Loucy (cell line): ENCODE data around the gene SMIM5.

Experiments
- H2AFZ ChIP-seq: fragments of 200-600 bp; sonication (generic); 2 replicates; pipeline ENCODE4 v1.6.0; 2016; ENCODE audit warnings: antibody characterized with exemption, mild to moderate bottlenecking, low read length, moderate library complexity
- H3F3A ChIP-seq: fragments of 200-600 bp; 2 replicates; pipeline ENCODE4 v1.6.0; 2016; ENCODE audit warnings: antibody characterized with exemption, low read depth, mild to moderate bottlenecking
- H3K27me3 ChIP-seq: fragments of 200-600 bp; sonication (generic); 2 replicates; pipeline ENCODE4 v1.6.1; 2014; ENCODE audit warnings: low read length, mild to moderate bottlenecking; ENCODE audit not compliant: insufficient read depth, poor library complexity, severe bottlenecking
- H3K36me3 ChIP-seq: fragments of 200-600 bp; sonication (generic); 2 replicates; pipeline ENCODE4 v1.6.1; 2016; ENCODE audit warnings: low read length; ENCODE audit not compliant: insufficient read depth
- H3K4me1 ChIP-seq: fragments of 200-600 bp; sonication (generic); 2 replicates; pipeline ENCODE4 v1.5.1; 2014; ENCODE audit warnings: low read length, mild to moderate bottlenecking; ENCODE audit not compliant: insufficient read depth, poor library complexity, severe bottlenecking
- H3K4me2 ChIP-seq: fragments of 200-600 bp; sonication (generic); 2 replicates; pipeline ENCODE4 v1.6.0; 2014; ENCODE audit warnings: antibody characterized with exemption, low read length, low read depth, mild to moderate bottlenecking; ENCODE audit not compliant: poor library complexity, severe bottlenecking
- H3K4me3 ChIP-seq: fragments of 200-600 bp; sonication (generic); 2 replicates; pipeline ENCODE4 v1.5.1; 2014; ENCODE audit warnings: low read length, mild to moderate bottlenecking, mixed read lengths; ENCODE audit not compliant: poor library complexity, severe bottlenecking
- H3K79me2 ChIP-seq: fragments of 200-600 bp; sonication (generic); 2 replicates; pipeline ENCODE4 v1.6.1; 2014; ENCODE audit warnings: low read length; ENCODE audit not compliant: insufficient read depth
- H3K9ac ChIP-seq: fragments of 200-600 bp; sonication (generic); 2 replicates; pipeline ENCODE4 v1.6.0; 2014; ENCODE audit warnings: mild to moderate bottlenecking, low read depth, low read length, moderate library complexity; ENCODE audit not compliant: poor library complexity, severe bottlenecking
- H3K9me2 ChIP-seq: fragments of 200-600 bp; sonication (generic); replicated peaks from 2 replicates; pipeline ENCODE4 v1.6.1; 2016; ENCODE audit warnings: low read depth, low read length, mixed read lengths
- H3K9me3 ChIP-seq: fragments of 200-600 bp; sonication (generic); 2 replicates; pipeline ENCODE4 v1.6.1; 2014; ENCODE audit warnings: mild to moderate bottlenecking, antibody characterized with exemption, low read length, low read depth; ENCODE audit not compliant: insufficient read depth
- H4K20me1 ChIP-seq: fragments of 200-600 bp; sonication (generic); 2 replicates; pipeline ENCODE4 v1.6.0; 2014; ENCODE audit warnings: antibody characterized with exemption, low read length, mild to moderate bottlenecking; ENCODE audit not compliant: insufficient read depth, poor library complexity, severe bottlenecking
- CTCF ChIP-seq: fragments of 200-600 bp; sonication (generic); conservative IDR thresholded peaks from 2 replicates; pipeline ENCODE4 v1.5.1; 2014; ENCODE audit warnings: mild to moderate bottlenecking, antibody characterized with exemption, low read length
- EZH2phosphoT487 ChIP-seq: fragments of 200-600 bp; IDR thresholded peaks from 2 replicates; pipeline ENCODE4 v1.6.1; 2018; ENCODE audit warnings: antibody characterized with exemption, mild to moderate bottlenecking, moderate library complexity, borderline replicate concordance

The SMIM5 gene

GRCh38 chr17:75635610-75636202 lies 2.5 kb downstream of the SMIM5 start:
- Histone ChIP-seq H3K4me1 (peaks cover 13% of the 10 kb centered on the region), H3K4me3 (no peak overlapping the region), H2AFZ (no peak overlapping the region), H3K9me2 (no peaks in the 10 kb centered on the region), H3K9ac (no peak overlapping the region), H3K4me2 (no peak overlapping the region), H3K79me2 (no peaks in the 10 kb centered on the region), H4K20me1 (no peaks in the 10 kb centered on the region), H3F3A (no peaks in the 10 kb centered on the region), H3K9me3 (no peaks in the 10 kb centered on the region), H3K27me3 (no peaks in the 10 kb centered on the region), H3K36me3 (no peaks in the 10 kb centered on the region)
- no peak for TF ChIP-seq EZH2phosphoT487
- no peak for TF ChIP-seq CTCF

DNA sequence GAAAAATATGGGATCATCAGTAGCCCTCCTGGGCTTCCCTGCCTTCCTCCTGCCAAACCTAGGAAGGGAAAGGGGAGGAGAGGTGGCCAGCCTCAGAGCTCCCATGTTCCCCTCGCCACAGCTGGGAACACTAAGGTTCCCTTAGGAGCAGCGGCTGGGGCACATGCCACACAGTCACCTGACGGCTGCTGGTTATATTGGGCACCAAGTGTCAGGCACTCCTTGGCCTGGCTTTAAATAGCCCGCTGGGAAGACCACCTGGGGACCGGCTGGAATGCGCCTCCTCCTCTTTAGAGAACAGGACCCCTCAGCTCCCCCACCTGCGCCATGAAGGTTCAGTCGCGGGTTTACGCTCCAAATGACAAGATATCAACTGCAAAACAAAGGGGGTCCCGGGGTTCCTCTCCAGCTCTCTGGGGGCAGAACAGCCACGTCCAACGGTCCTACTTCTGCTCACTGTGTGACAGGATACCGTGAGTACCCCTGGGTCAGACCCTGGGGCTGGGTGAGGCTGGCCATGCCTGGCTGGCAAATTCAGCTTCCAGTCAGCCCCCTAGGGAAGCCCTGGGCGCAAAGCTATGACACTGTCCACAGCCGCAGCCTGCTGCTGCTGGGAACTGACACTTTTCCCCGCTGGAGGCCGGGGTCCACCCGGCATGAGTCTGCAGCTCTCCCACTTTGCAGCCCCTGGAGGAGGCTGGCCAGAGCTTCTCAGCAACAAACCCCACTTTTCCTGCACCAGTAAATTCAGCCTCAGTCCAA lies 3.3 kb downstream of the SMIM5 start:
- H3F3A ChIP-seq: no peaks in the 10 kb centered on the region
- H3K9me3 ChIP-seq: no peaks in the 10 kb centered on the region
- no peaks in the 10 kb centered on the region for H3K36me3 ChIP-seq
- peaks cover 13% of the 10 kb centered on the region for H3K4me1 ChIP-seq
- TF ChIP-seq EZH2phosphoT487: no peak
- no peak for TF ChIP-seq CTCF
- no peak overlapping the region for H2AFZ ChIP-seq
- no peak overlapping the region for H3K9ac ChIP-seq
- no peaks in the 10 kb centered on the region for H3K9me2 ChIP-seq
- H3K4me2 ChIP-seq: no peak overlapping the region
- no peaks in the 10 kb centered on the region for H4K20me1 ChIP-seq
- no peak overlapping the region for H3K4me3 ChIP-seq
- H3K27me3 ChIP-seq: no peaks in the 10 kb centered on the region
- H3K79me2 ChIP-seq: no peaks in the 10 kb centered on the region

DNA sequence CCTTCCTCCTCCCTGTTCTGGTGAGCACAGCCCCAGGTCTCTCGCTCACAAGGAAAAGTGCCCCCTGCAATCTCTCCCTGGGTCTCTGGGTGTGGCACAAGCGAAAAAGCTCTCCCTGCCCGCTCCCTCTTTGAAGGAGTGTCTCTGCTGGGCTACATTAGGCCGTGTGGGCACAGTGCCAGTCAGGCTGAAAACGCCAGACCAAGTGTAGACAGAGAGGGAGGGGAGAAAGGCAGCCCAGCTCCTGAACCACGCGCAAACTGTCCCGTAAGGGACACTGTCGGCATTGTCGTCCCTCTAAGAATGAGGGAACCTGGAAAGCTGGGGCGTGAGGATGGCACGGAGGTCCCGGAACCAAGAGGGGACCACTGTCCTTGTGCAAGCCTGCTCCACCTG lies 3.9 kb downstream of the SMIM5 start:
- Histone ChIP-seq H3F3A (no peaks in the 10 kb centered on the region), H3K79me2 (no peaks in the 10 kb centered on the region), H4K20me1 (no peaks in the 10 kb centered on the region), H3K4me3 (no peak overlapping the region), H3K9me2 (no peaks in the 10 kb centered on the region), H3K4me2 (no peak overlapping the region), H3K9me3 (no peaks in the 10 kb centered on the region), H3K4me1 (peaks cover 13% of the 10 kb centered on the region), H3K9ac (no peak overlapping the region), H2AFZ (no peak overlapping the region), H3K27me3 (no peaks in the 10 kb centered on the region), H3K36me3 (no peaks in the 10 kb centered on the region)
- TF ChIP-seq CTCF (no peak), EZH2phosphoT487 (no peak)
